Subcutaneous adipose tissue (tissue), 4 donors: ENCODE data around the gene PNMA6E. TPM values are rescaled to one million over a fixed set of nuclear protein-coding genes. Genes with fewer than 3 reads are reported as not detected.

Experiments
- CTCF ChIP-seq: fragments of 450-650 bp; IDR thresholded peaks from one replicate; pipeline ENCODE4 v1.5.1; 2016; ENCODE audit warnings: low read depth, mild to moderate bottlenecking, control low read depth, antibody characterized with exemption, moderate library complexity
- total RNA-seq, 4 donors: library from RNA; depleted of rRNA; stranded (reverse); fragments of >200 nt; gene quantifications; one replicate each; pipeline ENCODE4 v1.1.0, GENCODE V29; 2016

PNMA6E gene
- total RNA-seq, 4 donors from 2014 or later = not detected

GRCh38 chrX:153420851-153421599 lies 19.9 kb upstream of the PNMA6E start:
- TF ChIP-seq CTCF = no peak

DNA sequence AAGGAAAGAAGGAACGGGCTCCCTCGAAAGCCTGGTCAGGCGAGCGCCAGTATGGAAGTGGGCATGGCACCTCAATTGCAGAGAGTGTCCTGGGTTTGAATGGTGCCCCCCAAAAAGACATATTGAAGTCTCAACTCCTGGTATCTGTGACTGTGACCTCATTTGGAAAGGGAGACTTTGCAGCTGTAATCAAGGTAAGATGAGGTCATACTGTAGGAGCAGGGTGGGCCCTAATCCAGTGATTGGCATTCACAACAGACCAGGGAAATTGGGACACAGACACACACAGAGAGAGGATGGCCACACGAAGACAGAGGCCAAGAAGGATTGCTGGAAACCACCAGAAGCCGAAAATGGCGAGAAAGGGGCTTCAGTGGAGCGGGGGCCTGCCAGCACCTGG lies 16.5 kb upstream of the PNMA6E start:
- TF ChIP-seq CTCF = no peak

DNA sequence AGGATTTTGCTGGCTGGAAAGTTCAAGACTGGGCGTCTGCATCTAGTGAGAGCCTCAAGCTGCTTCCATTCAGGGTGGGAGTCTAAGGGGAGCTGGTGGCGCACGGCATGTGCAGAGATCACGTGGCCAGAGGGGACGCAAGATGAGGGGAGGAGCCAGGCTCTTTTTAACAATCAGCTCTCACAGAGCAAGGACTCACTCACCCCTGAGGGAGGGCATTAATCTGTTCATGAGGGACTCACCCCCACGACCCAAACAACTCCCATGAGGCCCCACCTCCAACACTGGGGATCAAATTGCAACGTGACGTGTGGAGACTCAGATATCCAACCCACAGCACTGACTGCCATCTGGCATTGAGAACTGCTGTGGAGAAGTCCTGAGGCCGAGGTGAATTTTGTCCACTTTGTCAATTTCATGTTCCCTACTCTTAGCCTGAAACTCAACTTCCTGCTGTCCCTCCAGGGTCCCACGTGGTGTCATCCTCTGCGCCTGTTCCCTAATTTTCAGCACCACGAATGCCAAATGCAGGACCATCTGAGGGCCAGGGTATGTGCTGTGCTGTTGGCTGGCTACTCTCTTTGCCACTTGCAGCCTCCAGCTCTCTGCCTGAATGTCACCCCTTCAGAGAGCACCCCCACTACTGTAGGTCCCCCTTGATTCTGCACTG lies 15.8 kb upstream of the PNMA6E start:
- no peak for TF ChIP-seq CTCF

DNA sequence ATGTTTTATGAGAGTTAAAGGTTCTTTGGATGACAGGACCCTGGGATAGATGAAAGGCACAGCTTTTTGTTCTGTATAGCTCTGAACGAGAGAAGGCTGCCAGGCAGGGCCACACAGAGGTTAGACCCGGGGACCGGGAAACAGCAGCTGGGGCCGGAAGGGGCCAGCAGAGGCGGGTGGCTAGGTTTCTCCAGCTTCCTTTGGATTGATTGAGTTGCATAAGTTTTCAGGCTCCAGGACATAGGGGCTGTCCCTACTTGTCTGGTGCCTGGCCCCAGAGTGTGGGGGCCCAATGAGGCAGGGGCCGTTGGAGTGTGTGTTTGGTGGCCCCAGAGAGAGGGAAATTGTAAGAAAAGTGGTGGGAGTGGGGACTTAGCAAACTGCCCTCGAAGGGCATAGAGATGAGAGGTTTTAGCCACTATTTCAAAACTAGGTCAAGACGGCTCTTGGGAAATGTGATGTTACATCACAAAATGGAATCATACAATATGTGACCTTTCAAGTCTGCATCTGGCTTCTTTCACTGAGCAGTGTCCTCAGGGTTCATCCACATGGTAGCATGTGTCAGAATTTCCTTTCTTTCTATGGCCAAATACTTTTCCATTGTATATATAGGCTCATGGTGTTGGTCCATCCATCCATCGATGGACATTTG lies 13.8 kb upstream of the PNMA6E start:
- TF ChIP-seq CTCF = no peak

DNA sequence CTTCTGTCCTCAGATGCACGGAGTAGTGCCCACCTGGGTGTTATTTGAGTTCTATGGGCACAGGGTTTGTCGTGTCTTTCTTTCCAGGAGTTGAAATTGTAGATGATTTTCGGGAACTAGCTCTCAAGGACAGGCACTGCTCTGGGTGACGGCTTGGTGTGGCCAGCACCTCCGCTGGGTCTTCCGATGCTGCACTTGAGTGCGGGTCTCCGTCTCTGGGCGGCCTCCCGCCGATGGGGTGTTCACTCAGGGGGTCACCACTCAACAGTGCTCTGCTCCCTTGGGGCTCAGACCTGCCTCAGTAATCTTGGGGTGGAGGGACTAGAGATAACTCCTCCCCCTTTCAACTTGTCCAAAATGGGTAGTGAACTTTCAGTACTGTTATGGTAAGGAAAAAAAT lies 12.6 kb upstream of the PNMA6E start:
- no peak for TF ChIP-seq CTCF

GRCh38 chrX:153412746-153413720 lies 11.9 kb upstream of the PNMA6E start:
- TF ChIP-seq CTCF = no peak
